AG10803 (cell line): Measurements from ENCODE around the gene TENT4B.
A peak's percentile ranks its signal among the peaks of the same experiment; 100 is the strongest.

Experiments
- DNase-seq: peaks from one replicate; pipeline ENCODE4 v3.0.0; 2010; ENCODE audit warnings: low read depth
- H3K4me3 ChIP-seq: 2 replicates; pipeline ENCODE4 v1.5.1; 2011; ENCODE audit warnings: mild to moderate bottlenecking, low read length, control low read depth
- TF ChIP-seq, protein P1 (sequence below): conservative IDR thresholded peaks from 2 replicates; pipeline ENCODE4 v1.5.1; 2011; ENCODE audit warnings: mild to moderate bottlenecking, low read length, control low read depth, inconsistent platforms

TENT4B gene

DNA sequence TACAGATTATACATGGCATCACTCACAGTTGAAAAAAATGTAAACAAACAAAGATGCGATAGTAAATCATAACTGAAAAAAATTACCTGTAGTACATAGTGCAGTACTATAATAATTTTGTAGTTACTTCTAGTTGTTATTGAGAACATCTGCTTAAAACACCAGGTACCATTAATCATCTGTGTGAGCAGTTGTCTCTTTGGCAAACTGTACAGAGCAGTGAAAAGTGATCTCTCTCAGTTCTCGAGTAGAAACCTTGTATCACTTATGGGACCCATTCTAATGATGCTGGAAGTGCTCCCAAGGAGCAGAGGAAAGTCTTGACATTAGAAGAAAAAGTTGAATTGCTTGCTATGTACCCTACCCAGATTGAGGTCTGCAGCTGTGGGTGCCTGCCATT, 8.9 kb upstream of the TENT4B start:
- no peak overlapping the region for H3K4me3 ChIP-seq
- TF ChIP-seq, protein P1, sequence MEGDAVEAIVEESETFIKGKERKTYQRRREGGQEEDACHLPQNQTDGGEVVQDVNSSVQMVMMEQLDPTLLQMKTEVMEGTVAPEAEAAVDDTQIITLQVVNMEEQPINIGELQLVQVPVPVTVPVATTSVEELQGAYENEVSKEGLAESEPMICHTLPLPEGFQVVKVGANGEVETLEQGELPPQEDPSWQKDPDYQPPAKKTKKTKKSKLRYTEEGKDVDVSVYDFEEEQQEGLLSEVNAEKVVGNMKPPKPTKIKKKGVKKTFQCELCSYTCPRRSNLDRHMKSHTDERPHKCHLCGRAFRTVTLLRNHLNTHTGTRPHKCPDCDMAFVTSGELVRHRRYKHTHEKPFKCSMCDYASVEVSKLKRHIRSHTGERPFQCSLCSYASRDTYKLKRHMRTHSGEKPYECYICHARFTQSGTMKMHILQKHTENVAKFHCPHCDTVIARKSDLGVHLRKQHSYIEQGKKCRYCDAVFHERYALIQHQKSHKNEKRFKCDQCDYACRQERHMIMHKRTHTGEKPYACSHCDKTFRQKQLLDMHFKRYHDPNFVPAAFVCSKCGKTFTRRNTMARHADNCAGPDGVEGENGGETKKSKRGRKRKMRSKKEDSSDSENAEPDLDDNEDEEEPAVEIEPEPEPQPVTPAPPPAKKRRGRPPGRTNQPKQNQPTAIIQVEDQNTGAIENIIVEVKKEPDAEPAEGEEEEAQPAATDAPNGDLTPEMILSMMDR, result no peak
- no peak for DNase-seq

DNA sequence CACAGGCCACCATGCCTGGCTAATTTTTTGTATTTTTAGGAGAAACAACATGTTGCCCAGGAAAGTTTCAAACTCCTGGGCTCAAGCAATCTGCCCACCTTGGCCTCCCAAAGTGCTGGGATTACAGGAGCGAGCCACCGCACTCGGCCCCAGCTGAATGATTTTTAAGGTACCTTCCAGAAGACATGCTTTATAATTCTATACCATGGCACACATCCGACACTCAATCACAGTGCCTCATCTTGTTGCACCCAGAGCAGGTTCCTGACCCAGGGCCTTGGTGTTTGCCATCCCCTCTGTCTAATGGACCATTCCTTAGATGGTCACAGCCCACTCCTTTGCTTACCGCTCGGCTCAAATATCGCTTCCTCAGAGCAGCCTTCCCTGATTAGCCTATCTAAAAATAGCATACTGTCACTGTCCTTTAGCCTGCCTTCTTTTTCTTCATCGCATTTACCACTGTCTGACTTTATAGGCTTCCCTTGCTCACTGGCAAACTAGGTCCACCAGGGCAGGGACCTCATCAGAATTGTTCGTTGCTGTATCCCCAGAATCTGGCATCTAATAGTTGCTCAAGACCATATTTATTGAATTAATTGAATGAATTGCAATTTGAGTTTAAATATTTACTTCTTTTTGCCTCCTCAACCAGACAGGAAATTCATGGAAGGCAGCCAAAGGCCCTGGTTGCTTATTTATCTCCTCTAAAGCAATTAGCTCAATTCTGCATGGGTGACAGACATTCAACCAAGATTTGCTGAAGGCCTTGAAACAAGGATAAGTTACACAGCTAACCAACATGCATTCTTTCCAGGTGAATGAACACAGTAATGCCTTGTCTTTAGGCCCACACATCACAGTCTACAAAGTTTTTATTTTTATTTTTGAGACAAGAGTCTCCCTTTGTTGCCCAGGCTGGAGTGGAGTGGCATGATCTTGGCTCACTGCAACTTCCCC, 6.3 kb upstream of the TENT4B start:
- DNase-seq, result no peak
- TF ChIP-seq, protein P1, result no peak
- no peak overlapping the region for H3K4me3 ChIP-seq

DNA sequence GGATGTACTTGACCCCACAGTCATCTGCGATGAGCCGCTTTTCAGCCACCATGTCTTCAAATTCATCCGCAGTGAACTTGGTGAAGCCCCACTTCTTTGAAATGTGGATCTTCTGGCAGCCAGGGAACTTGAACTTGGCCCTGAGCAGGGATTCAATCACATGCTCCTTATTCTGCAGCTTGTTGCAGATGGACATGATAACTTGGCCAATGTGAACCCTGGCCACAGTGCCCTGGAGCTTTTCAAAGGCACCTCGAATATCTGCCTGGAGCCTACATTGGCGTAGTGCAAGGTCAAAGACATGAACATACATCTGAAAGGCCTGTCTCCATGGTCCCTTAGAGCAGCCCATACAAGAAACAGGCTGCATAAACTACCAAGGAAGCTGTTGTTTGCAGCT, 1.8 kb upstream of the TENT4B start:
- DNase-seq, result no peak
- H3K4me3 ChIP-seq, result no peak overlapping the region
- TF ChIP-seq, protein P1, result no peak

DNA sequence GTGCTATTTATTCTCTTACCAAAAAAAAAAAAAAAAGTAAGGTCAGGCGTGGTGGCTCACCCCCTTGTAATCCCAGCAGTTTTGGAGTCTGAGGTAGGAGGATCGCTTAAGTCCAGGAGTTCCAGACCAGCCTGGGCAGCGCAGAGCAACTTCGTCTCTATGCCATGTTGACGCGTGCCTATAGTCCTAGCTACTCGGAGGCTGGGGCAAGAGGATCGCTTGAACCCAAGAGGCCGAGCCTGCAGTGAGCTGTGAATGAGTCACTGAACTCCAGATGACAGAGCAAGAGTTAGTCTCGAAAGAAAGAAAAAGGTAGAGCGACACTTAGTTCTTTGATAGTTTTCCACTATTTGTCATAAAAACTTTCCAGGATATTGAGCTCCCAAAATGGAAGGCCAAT, 1.4 kb upstream of the TENT4B start:
- TF ChIP-seq, protein P1, result no peak
- DNase-seq, result no peak
- no peak overlapping the region; the same call in 1 of the 2 replicates for H3K4me3 ChIP-seq

DNA sequence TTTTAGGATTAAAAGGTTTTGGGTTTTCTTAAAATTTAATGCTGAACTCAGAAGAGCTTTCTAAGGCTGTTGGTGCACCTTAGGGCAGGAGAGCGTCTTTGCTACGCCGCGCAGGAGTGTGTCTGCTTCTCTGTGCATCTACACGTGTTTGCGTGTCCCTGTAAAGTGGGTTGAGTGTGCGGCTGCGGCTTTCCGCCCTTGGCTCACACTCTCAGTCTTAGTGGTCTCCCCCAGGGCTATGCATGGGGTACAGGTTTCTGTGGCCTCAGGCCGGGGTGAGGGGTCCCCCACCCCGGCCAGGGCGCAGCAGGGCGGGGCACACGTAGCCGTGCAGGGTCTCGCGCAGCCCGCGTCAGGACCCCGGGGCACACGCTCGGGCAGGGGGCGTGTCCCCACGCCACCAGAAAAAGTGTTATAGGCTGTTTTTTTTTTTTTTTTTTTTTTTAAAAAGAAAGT, 727 bp upstream of the TENT4B start:
- H3K4me3 ChIP-seq, result peak overlapping the region; percentile 74
- DNase-seq, result peak; percentile 32
- TF ChIP-seq, protein P1, result no peak

DNA sequence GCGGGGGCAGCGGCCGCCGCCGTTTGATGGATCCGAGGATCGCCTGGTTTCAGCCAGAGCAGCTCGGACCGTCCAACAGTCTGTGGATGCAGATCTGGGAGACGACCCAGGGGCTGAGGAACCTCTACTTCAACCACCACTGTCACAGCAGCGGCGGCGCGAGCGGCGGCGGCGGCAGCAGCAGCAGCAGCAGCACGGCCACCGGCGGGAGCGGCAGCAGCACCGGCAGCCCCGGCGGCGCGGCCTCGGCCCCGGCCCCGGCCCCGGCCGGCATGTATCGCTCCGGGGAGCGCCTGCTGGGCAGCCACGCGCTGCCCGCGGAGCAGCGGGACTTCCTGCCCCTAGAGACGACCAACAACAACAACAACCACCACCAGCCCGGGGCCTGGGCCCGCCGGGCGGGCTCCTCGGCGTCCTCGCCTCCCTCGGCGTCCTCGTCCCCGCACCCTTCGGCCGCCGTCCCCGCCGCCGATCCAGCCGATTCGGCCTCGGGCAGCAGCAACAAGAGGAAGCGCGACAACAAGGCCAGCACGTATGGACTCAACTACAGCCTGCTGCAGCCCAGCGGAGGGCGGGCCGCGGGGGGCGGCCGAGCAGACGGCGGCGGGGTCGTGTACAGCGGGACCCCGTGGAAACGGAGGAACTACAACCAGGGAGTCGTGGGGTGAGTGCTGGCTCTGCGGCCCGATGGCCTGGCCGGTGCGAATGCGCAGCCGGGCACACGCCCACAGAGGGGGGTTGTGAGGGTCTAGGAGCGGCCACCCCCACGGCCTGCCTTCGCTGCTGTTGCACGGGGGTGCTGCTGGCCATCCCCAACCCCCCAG, 702 bp downstream of the TENT4B start:
- TF ChIP-seq, protein P1, result no peak
- H3K4me3 ChIP-seq, result peak overlapping the region; percentile 85
- peak; percentile 25 for DNase-seq
